Islet precursor cell (in vitro differentiated cells): ENCODE results near the gene SP6.
A peak's percentile ranks its signal among the peaks of the same experiment; 100 is the strongest.

ENCODE experiments used
- DNase-seq: peaks from one replicate; pipeline ENCODE4 v3.0.0-alpha.2; 2018

The SP6 gene

DNA sequence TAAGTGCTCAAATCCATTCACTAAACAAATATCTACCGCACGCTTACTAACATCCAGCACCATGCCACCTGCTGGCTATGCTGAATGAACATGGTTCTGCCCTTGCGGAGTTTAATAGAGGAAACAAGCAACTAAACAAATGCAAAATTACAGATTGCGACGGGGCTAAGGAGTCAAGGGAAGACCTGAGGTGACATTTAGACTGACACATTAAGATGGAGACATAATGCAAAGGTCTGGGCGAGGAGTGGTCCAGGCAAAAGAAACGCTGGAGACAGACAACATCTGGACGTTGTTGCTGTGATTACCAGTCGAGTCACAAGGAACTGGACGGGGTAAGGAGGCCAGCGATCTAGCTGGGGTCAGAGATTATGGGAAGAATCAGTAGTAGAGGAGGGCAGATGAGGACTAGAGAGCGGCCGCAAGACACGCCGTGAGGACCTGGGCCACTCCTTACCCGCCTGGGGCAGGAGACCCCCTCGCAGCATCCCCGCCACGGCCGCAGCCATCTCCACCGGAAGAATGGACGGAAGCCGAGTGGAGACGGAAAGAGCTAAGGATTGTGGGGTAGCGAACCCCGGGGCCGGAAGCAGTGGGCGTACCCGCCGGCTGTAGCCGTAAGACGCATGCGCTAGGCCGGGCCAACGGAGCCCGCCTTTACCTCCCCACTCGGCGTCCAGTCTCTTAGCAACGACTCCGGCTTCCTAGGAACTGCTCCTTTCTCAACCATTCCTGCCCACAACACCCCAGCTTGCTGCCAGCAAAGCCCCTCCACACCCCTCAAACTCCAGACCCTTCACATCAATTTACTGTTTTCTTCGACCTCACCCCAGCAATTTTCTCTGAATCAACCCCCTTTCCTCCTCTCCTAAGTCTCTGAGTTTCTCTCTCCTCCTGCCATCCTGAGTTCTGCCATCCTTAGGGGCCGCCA, 19.7 kb downstream of the SP6 start, which contains the start of the genes LRRC46 and MRPL10:
TSS of gene LRRC46 (plus strand) at position 668 of the 931 bp plus-strand sequence. CDS start 320 bp downstream, outside the sequence.
TSS of gene MRPL10 (minus strand) at position 539 of the 931 bp plus-strand sequence. CDS start at position 509, 30 bp downstream.
- peak; percentile 98 for DNase-seq

- DNase-seq: no peak
Observed at GRCh38 chr17:47830396-47831002, 20.5 kb downstream of the SP6 start.

DNA sequence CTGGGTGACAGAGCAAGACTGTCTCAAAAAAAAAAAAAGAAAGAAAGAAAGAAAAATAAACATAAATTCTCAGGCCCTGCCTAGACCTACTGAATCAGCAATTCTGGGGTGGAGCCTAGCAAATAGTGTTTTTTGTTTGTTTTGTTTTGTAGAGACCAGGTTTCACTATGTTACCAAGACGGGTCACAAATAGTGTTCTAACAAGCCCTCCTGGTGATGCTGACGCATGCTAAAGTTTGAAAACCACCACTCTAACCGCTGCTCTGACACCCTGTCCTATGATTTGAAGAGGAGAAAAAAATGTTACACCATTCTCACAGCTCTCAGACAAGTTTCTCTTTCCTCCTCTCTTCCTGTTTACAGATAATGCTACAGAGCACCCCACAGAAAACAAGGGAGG, 21.1 kb downstream of the SP6 start:
- DNase-seq: no peak

GRCh38 chr17:47823519-47823918, 27.4 kb downstream of the SP6 start:
- DNase-seq: no peak

- DNase-seq: no peak
Observed at GRCh38 chr17:47822785-47823184, 28.2 kb downstream of the SP6 start.

- DNase-seq: peak; percentile 98
Observed at GRCh38 chr17:47821424-47822391, 29.3 kb downstream of the SP6 start, which contains the start of gene OSBPL7. Gene OSBPL7 (minus strand): TSS chr17:47821794. CDS start chr17:47820278, 1,516 bp downstream.

- no peak for DNase-seq
Observed at GRCh38 chr17:47821031-47821423, 29.9 kb downstream of the SP6 start.

GRCh38 chr17:47820033-47820789, 30.8 kb downstream of the SP6 start:
- peak; percentile 77 for DNase-seq

DNA sequence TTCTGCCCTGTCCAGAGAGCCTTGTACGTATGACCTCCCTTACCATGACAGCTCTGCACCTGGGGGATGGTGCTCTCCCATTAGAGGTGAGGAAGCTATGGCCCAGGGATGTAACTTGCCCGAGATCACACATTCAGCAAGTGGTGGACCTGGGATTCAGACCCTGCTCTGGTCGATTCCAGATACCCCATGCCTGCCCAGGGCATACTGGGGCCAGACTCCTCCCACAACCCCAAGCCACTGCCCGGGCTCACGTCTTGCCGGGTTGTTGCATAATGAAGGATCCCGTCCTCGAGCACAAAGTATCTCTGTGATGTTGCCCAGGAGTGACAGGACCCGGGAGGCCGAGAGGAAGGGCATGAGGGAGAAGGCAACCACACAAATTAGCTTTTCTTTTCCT, 31.5 kb downstream of the SP6 start:
- no peak for DNase-seq

- DNase-seq: no peak
Observed at GRCh38 chr17:47818002-47818695, 32.8 kb downstream of the SP6 start.

DNA sequence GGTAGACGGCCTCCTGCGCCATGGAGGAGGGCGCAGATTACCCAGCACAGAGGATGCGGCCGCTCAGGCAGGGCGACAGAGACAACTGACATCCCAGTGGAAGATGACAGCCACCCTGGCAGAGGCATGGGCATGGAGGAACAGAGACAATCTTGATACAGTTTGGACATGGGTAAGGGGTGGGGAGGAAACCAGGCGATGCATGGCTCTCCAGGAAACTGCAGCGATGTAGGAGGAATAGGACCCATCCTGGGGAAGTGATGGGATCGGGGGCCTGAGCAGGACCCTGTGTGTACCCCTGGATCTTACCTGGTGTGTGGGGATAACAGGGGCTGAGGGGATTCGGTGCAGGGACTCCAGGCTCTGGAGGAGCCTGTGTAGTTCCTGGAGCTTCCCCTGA, 34.0 kb downstream of the SP6 start:
- DNase-seq: no peak

DNA sequence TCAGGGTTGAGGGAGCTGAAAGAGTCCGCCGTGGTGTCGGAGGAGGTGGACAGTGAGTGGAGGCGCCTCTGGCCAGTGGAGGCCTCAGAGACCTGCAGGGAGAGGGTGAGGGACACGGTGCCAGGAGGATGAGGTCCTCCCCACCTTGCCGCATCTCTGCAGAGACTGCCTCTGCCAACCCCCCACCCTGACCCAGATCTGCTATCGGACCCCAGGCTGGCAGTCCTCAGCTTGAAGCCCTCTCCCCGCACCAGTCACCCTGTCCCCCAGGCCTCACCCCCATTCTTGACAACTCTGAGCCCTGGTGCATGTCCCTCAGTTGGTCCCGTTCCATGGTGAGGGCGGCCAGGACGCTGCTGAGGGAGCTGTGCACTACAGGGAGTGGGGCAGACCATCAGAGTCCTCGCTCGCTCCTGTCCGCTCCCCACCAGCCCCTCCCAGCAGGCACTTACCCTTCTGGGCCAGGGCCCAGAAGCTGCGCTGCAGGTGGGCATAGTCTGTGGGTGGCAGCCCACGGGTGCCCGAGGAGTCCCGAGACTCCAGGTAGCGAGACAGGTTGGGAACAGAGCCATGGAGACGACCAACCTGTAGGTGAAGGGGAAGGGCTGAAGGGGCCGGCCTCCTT, 34.7 kb downstream of the SP6 start:
- no peak for DNase-seq

- no peak for DNase-seq
Observed at GRCh38 chr17:47815106-47815918, 35.7 kb downstream of the SP6 start.

DNA sequence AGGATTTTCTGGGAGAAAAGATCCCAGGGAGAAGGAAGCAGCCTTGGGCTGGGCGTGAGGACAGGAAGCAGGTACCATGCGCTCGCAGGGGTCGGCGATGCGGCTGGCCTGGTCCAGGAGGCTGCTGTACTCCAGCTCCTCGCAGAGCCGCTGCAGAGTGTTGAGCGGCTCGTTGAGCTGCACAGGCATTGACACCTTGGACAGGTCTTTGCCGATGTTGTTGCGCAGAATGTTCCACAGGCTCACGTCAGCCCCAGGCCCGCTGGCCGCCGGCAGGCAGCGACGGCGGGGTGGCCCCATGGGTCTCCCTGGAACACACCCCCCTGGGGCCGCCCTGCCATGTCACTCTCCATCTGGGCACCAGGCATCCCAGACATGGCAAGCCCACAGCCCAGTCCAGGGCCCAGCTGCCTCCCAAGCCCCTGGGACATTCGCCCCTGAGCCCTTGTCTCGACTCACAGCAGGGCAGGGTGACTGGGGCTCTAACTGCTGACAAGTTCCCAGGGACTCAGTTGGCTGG, 37.4 kb downstream of the SP6 start:
- DNase-seq: peak; percentile 55

DNA sequence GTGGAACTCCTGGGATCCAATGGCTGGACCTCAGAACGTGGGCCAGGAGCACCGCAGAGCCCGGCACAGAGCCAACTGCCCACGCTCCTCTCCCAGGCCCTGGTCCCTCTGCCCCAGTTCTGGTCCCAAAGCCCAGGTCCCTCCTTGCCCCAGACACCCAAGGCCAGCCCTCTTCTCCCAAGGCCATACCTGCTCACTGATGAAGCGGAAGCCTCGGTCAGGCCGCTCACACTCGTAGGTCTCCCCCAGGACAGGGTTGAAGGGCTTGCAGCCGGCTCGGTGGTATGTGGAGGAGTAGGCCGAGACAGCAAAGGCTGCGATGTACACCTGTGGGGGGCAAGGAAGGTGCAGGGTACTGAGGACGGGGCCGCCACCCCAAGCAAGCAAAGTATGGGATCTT, 37.9 kb downstream of the SP6 start:
- peak; percentile 54 for DNase-seq

GRCh38 chr17:47812146-47812920, 38.6 kb downstream of the SP6 start:
- DNase-seq: peak; percentile 56

DNA sequence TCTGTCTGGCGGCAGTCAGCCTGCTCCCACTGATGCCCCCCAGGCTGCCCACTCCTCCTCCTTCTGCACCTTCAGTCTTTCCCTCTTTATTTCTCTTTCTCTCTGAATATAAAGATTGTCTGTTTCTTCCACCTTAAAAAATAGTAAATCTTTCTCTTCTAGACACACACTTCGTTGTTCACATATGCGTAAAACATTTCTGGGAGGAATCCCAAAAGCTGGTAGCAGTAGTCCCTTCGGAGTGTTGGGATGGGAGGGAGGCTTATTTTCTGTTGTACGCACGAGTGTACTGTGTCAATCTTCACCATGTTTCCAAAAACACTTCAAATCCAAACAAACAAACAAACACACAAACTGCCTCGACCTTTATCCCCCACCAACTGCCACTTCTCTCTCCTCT, 39.3 kb downstream of the SP6 start:
- peak; percentile 24 for DNase-seq

- DNase-seq: peak; percentile 52
Observed at GRCh38 chr17:47810901-47811635, 39.9 kb downstream of the SP6 start.
